Fibroblast of upper back skin (primary cell): Measurements from ENCODE around the gene HYAL1.

ENCODE experiments used
- DNase-seq: peaks from one replicate; pipeline ENCODE4 v3.0.0-alpha.2; 2013

HYAL1 gene

GRCh38 chr3:50334339-50335075 is 31.1 kb upstream of the HYAL1 start:
- no peak for DNase-seq

GRCh38 chr3:50333744-50334328 is 30.5 kb upstream of the HYAL1 start:
- DNase-seq: peak; percentile 45

DNA sequence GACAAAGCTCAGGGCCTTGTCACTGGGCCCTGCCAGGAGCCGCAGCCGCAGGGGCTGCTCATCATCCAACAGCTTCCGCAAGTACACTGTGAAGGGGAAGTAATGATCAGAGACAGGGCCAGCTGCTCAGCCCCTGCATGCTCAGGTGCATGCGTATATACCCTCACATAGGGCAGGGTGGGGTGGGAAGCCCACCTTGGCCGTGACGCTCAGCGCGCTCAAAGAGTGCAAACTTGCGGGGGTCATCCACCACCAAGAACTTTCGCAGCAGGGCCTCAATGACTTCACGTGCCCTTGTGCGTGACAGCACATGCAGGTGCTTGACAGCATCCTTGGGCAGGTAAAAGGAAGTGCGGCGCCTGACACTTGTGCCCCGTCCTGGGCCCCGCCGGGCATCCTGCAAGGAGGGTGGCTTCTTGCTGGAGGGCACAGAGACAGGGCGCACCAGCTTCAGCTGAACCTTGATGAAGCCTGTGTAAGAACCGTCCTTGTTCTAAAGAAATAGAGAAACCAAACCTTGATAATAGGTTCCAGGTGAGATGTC is 28.1 kb upstream of the HYAL1 start:
- DNase-seq: no peak

DNA sequence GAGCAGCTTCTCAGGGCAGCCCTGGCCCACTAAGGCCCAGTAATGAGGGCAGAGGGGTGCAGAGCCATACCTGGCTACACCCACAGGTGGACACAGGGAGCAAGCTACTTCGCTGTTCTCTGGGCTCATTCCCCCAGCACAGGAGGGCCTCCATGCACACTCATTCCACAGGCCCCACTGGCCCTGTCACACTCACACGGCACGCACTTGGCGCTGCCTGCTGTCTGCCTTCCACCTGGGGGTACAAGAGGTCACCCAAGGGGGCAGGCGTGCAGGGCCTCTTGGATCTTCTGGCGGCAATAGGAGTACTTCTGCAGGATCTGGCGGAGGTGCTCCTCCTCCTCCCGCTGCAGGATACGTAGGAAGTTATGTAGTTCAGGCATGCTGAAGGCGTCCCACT is 27.0 kb upstream of the HYAL1 start:
- DNase-seq: no peak

DNA sequence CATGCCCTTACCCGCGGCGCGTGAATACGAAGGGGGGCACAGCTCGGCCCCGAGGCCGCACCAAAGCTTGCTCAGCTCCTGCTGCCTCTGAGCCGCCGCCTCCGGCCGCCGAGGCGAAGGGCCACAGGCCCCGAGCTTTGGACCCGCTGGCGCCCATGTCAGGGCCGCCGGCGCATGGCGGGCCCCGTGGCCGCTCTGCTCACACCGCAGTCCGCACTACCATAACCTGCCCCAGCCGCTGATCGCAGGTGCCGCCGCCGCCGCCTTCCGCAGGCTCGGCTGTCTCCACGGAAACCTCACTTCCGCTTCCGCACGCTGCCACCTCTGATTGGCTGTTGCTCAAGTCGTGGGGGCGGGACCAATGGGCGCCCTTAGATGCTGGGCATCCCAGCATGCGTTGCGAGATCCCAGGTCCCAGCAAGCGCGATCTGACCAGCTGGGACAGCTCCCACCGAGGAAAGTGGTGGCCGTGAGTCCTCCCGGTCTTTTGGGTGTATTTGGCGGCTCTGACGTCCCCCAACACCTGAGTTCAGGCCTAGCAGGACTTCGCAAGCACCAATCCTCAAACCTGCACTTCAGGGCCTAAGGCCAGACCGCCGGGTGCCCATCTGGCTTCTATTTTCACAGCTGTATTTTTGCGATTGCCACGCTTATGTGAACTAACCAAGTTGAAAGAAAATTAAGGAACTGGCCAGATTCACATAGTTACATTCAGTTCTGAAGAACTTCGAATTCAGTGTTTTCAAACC is 24.7 kb upstream of the HYAL1 start, which contains the start of gene TUSC2:
TUSC2 (minus strand) TSS at position 281 of the 749 bp plus-strand sequence; CDS start at position 157, 124 bp downstream.
- DNase-seq: peak; percentile 94

- no peak for DNase-seq
Observed at GRCh38 chr3:50327129-50327528, 23.8 kb upstream of the HYAL1 start.

DNA sequence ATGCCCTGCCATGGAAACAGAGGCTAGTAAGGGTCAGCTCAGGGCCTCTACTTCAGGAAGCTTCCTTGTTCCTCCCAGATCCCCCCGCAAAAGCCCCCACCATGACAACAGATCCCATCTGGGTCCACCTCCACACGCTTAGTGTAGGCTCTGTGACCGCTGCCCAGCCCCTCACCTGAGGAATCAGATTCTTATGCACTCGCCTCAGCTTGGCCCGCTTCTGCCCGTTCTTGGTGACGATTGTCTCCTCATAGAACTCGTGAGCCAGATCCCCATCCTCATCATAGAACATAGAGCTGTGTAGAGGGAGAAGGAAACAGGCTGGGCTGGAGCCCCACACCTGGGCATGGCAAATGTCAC is 22.8 kb upstream of the HYAL1 start:
- DNase-seq: no peak

- DNase-seq: no peak
Observed at GRCh38 chr3:50325497-50326181, 22.3 kb upstream of the HYAL1 start.

- DNase-seq: no peak
Observed at GRCh38 chr3:50325113-50325480, 21.7 kb upstream of the HYAL1 start.

DNA sequence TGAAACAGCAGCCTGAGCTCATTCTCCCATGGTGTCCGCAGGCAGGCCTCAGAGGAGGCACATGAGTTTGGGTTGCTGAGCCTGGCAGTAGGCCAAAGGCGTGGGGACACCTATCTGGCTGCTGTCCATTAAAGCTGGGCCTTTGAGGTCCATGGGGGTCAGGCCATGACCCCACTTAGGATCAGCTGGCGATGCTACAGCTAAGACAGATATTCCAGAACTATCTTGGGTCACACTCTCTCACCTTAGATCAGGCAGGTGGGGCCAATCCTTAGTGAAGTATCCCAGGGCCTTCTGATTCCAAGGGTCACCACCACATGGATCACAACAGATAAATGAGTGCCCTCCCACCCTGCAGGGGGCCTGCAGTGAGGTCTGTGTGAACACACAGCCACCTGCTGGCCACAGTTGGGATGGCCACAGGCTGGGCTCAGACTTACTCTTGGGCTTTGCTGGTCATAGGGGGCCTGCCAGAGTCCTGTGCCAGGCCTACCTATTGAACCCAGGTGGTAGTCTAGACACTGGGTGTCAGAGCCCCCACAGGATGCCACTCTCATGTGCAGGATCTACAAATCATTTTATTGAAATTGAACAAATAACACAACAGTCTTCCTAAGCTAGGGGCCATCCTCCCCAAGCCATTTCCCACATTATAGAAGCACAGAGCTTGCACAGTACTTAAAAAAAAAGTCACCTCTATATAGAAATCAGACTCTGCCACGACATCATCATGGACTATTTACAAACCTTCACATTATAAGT is 21.2 kb upstream of the HYAL1 start:
- peak; percentile 65 for DNase-seq

GRCh38 chr3:50323614-50324199 is 20.3 kb upstream of the HYAL1 start:
- no peak for DNase-seq

GRCh38 chr3:50323092-50323600 is 19.8 kb upstream of the HYAL1 start:
- no peak for DNase-seq

- DNase-seq: no peak
Observed at GRCh38 chr3:50322386-50323091, 19.2 kb upstream of the HYAL1 start, which contains the start of gene HYAL2. Gene HYAL2 (minus strand): TSS chr3:50322745. CDS start chr3:50320489, 2,256 bp downstream.

GRCh38 chr3:50322115-50322385 is 18.7 kb upstream of the HYAL1 start:
- DNase-seq: no peak

DNA sequence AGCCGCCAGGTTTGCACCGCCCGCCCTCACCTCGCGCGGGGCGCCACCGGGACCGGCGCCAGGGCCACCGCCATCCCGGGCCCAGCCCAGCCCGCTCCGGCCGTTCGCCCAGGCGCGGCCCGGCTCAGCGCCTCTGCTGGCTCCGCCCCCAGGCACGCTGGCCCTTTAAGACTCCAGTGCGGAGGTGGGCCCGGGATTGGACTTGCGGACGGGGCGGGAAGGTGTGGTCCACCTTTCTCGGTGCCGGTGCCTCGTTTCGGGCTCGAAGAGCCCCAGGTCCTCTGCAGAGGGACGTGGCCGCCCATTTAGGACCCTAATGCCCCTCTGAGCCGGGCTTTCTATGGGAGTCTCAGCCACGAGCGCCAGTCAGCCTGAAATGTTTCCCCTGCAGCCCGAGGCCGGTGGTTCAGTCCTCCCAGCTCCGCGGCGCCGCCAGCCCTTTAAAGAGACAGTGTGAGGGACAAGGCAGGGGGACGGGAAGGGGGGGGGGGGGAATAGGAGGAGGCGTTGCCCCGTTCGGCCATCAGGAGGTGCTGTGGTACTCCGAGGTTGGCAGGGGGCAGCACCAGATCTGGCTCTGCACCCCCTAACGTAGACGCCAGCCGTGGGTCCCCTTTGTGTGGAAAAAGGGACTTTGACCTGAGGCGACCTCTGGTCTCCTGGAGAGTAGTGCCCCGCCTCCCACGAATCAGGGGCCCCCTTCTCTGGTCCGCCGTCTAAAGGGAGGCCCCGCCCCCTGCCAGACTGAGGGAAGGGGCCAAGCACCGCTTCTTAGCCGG is 18.2 kb upstream of the HYAL1 start:
- peak; percentile 88 for DNase-seq

- peak; percentile 66 for DNase-seq
Observed at GRCh38 chr3:50320853-50321335, 17.5 kb upstream of the HYAL1 start.

DNA sequence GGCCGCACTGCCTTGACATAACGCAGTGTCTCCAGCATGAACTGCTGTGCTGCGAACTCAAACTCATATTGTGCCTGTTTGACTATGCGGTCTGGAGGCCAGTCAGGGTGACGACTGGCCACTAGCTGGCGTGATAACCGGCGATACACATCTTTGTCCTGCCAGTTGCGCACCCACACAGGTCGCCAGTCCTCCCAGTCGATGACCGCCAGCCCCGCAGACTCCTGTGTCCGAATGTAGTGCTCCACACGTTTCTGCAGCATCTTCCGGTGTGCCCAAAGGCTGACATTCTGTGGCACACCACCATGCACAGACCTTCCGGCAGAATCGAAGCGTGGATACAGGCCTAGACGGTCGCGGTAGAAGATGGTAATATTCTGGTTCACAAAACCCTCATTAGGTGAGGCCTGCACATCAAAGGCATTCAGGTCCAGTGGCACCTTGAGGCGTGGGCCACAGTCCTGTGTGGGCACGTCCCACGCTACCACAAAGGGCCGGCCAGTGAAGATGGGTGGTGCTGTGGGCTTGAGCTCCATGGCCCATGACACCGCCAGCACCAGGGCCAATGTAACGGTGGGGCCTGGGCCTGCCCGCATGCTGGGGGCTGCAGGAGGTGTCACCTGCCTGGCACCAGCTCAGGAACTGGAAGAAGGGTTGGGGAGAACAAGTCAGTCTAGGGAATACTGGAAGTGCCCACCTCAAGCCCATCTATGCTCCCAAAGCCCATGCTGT is 16.7 kb upstream of the HYAL1 start:
- DNase-seq: no peak

- DNase-seq: no peak
Observed at GRCh38 chr3:50319181-50319893, 16.0 kb upstream of the HYAL1 start.

- no peak for DNase-seq
Observed at GRCh38 chr3:50318615-50319014, 15.2 kb upstream of the HYAL1 start.
